ENCODE measurements around the gene BSND.
A peak's percentile ranks its signal among the peaks of the same experiment; 100 is the strongest.
"Not testable (repeated sequence)": the region's sequence is repeated elsewhere in the genome, so short reads cannot be mapped to it uniquely, and the experiment has no call there.

Gene BSND

DNA sequence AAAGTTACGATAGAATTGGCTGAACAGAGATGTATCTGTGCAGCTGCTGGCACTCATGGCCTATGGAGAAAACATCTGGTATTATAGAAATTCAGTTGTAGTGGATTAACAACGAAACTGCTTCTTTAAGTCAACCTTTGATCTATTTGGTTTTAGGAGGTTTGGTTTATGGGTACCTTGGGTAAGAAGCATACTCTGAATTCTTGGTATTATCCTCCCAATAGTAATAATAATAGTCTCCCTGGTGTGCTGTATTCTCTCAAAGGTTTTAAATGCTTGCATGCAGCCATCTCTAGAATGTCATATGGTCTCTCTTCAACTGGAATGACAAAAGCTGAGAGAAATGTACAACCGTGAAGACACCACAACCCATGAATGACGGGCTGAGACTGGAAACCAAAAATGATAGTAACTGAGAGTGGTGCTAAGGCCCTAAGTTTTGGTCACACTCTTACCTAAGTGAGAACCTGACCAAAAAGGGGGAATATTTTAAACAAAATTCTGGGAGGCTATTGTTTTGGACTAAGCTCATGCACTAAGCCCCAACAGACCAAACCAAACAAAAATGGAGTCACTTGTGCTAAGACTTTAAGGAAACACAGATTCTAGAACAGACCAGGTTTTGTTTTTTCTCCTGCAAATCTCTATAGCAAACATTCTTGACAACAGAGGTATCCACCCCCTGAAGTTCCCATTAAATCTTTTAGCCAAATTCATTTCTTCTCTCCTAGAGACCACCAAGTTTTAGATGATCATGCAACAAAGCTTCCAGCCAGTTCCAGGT lies 35.9 kb upstream of the BSND start:
- Mint-ChIP-seq H3K27ac (no peak overlapping the region), H3K4me1 (no peaks in the 10 kb centered on the region), H3K27me3 (ENCODE audit: low read depth) (peaks cover 4% of the 10 kb centered on the region), H3K4me3 (no peak overlapping the region), H3K9me3 (peaks cover 11% of the 10 kb centered on the region), H3K36me3 (ENCODE audit: low read depth) (peaks cover 3% of the 10 kb centered on the region)
- TF ChIP-seq, protein P1, sequence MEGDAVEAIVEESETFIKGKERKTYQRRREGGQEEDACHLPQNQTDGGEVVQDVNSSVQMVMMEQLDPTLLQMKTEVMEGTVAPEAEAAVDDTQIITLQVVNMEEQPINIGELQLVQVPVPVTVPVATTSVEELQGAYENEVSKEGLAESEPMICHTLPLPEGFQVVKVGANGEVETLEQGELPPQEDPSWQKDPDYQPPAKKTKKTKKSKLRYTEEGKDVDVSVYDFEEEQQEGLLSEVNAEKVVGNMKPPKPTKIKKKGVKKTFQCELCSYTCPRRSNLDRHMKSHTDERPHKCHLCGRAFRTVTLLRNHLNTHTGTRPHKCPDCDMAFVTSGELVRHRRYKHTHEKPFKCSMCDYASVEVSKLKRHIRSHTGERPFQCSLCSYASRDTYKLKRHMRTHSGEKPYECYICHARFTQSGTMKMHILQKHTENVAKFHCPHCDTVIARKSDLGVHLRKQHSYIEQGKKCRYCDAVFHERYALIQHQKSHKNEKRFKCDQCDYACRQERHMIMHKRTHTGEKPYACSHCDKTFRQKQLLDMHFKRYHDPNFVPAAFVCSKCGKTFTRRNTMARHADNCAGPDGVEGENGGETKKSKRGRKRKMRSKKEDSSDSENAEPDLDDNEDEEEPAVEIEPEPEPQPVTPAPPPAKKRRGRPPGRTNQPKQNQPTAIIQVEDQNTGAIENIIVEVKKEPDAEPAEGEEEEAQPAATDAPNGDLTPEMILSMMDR (IDR thresholded peaks at IDR 0.05; ENCODE audit: unreplicated experiment in 3 of 3) = no peak

DNA sequence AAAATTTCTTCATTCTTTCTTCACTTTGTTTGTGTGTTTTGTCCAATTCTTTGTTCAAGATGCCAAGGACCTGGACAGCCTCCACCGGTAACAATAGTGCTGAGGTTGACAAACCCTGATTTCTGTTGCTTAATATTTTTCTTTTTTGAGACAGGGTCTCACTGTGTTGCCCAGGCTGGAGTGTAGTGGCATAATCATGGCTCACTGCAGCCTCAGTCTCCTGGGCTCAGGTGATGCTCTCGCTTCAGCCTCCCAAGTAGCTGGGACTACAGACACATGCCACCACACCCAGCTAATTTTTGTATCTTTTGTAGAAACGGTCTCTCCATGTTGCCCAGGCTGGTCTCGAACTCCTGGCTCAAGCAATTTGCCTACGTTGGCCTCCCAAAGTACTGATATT lies 34.9 kb upstream of the BSND start:
- H3K4me1 Mint-ChIP-seq; H3K4me3 Mint-ChIP-seq; H3K9me3 Mint-ChIP-seq; H3K27ac Mint-ChIP-seq; H3K36me3 Mint-ChIP-seq (ENCODE audit: low read depth); H3K27me3 Mint-ChIP-seq (ENCODE audit: low read depth): not testable (repeated sequence)

DNA sequence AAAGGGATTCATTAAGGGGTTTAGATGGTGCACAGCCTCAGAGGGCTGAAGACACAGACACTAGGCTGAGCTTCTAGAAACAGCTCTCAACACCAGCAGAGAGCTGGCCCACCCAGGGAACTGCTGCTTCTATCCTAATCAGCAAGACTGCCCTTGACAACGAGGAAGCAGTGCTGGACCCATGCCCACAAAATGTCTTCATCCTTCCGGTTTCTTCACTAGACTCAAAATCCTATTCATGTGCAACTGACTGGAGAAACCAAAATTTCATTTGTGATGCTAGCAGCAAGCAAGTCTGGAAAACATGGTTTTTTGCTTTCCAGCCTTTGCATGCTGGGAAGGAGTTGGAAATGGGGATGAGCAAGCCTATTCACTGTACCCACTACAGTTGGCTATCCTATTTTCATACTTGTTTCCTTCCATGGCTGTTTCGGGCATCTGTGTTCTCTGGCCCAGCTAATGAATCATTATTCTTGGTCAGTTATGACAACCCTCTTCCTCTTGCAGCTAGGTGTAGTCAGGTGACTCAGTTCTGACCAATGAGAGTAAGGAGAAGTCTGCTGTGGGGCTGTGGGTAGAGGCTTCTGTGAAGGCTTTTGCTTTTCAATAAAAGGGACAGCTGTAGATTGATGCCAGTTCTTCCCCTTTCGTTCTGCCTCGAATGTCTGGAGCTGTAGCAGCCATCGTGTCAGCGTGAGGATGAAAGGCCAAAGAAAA lies 33.0 kb upstream of the BSND start:
- no peak overlapping the region for H3K27ac Mint-ChIP-seq
- no peaks in the 10 kb centered on the region for H3K9me3 Mint-ChIP-seq
- TF ChIP-seq, protein P1 (IDR thresholded peaks at IDR 0.05; ENCODE audit: unreplicated experiment in 3 of 3) = no peak
- H3K27me3 Mint-ChIP-seq (ENCODE audit: low read depth) = peaks cover 4% of the 10 kb centered on the region
- H3K4me1 Mint-ChIP-seq = no peaks in the 10 kb centered on the region
- no peak overlapping the region for H3K4me3 Mint-ChIP-seq
- H3K36me3 Mint-ChIP-seq (ENCODE audit: low read depth) = no peaks in the 10 kb centered on the region

DNA sequence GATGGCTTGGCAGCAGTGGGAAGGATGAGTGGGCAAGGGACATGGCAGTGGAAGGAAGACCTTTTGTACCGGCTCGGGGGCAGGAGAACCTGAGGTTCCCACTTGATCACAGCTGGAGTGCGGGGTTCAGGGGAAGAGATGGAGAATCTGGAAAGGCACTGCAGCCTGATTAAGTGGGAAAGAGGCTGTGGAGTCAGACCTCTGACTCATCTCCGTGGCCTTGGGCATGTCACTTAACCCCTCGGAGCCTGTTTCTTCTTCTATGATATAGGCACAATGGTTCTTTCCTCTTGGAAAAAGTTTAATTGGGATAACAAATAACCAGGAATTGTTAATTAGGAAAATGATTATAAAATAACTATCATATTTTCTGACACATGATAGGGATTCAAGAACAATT lies 31.4 kb upstream of the BSND start:
- H3K27me3 Mint-ChIP-seq (ENCODE audit: low read depth) = peaks cover 4% of the 10 kb centered on the region
- no peak overlapping the region for H3K27ac Mint-ChIP-seq
- H3K9me3 Mint-ChIP-seq = no peaks in the 10 kb centered on the region
- no peak overlapping the region for H3K4me3 Mint-ChIP-seq
- H3K36me3 Mint-ChIP-seq (ENCODE audit: low read depth) = no peaks in the 10 kb centered on the region
- TF ChIP-seq, protein P1 (IDR thresholded peaks at IDR 0.05; ENCODE audit: unreplicated experiment in 3 of 3) = no peak
- no peaks in the 10 kb centered on the region for H3K4me1 Mint-ChIP-seq

DNA sequence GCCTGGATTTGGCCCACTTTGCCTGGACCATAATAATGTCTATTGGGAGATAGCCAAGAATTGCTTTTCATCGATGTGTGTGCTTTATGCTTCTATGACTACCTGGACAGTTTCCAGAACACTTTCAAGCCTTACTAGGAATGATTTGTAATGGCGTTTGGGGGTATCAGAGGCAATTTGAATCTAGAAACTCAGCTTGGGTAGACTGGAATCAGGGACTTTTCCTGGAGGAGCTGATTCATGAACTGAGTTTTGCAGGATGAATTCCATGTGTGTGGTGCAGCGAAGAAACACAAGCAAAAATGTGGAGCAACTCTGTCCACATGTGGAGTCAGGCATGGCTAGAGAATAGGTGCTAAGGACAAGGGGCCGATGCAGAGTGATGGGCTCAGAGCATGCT lies 30.2 kb upstream of the BSND start:
- peaks cover 10% of the 10 kb centered on the region for H3K4me1 Mint-ChIP-seq
- no peak overlapping the region for H3K4me3 Mint-ChIP-seq
- peaks cover 7% of the 10 kb centered on the region for H3K27me3 Mint-ChIP-seq (ENCODE audit: low read depth)
- TF ChIP-seq, protein P1 (IDR thresholded peaks at IDR 0.05; ENCODE audit: unreplicated experiment in 3 of 3) = no peak
- H3K9me3 Mint-ChIP-seq = no peaks in the 10 kb centered on the region
- H3K27ac Mint-ChIP-seq = peak overlapping the region in 1 of 3 experiments; percentile 34
- H3K36me3 Mint-ChIP-seq (ENCODE audit: low read depth) = no peaks in the 10 kb centered on the region

DNA sequence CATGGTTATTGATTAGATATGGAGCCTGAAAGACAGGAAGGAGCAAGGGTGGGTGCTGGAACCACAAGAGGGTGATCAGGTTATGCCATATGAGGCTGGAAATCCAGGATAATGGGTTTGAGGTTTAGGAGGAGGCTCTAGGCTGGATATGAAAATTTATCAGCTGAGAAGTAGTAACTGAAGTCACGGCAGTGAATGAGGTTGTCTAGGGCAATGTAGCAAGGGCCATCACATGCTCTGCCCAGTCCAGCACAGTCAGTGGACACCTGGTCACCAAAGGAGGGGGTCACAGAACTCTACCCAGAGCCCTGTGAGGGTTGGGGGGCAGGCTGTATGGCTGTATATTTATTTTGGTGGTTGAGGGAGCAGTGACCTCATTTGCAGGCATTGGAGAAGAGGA lies 28.9 kb upstream of the BSND start:
- TF ChIP-seq, protein P1 (IDR thresholded peaks at IDR 0.05; ENCODE audit: unreplicated experiment in 3 of 3) = no peak
- H3K4me3 Mint-ChIP-seq = no peak overlapping the region
- peaks cover 7% of the 10 kb centered on the region for H3K27me3 Mint-ChIP-seq (ENCODE audit: low read depth)
- H3K4me1 Mint-ChIP-seq = peaks cover 10% of the 10 kb centered on the region
- no peaks in the 10 kb centered on the region for H3K9me3 Mint-ChIP-seq
- no peaks in the 10 kb centered on the region for H3K36me3 Mint-ChIP-seq (ENCODE audit: low read depth)
- H3K27ac Mint-ChIP-seq = no peak overlapping the region
